NT2/D1 (cell line): ENCODE data around the gene SMIM8.

Experiments used
- SUZ12 ChIP-seq: IDR thresholded peaks from 2 replicates; pipeline ENCODE4 v1.6.1; 2011; ENCODE audit not compliant: insufficient read length, insufficient read depth; ENCODE audit errors: extremely low read depth
- YY1 ChIP-seq: IDR thresholded peaks from 2 replicates; pipeline ENCODE4 v1.6.1; 2011; ENCODE audit not compliant: insufficient read length, insufficient read depth
- ZNF274 ChIP-seq: IDR thresholded peaks from 2 replicates; pipeline ENCODE4 v1.6.1; 2011; ENCODE audit warnings: mild to moderate bottlenecking, low read depth, low read length

DNA sequence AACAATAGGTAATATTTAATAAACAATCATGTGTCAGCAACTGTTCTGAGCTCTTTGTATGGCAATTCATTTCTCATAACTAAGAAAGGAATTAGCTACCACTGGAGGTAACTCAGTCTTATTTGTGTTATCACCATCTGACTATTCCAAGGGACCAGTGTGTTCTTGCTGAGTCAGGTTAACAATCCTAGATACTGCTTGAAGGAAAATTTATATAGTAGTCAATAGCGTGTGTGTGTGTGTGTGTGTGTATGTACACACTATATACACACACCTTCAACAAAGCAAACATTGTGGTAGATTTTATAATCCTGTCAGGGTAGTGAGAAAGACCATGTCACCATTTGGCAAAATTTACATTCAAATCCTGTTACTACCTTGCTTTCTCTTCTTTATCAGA, 45.8 kb upstream of the SMIM8 start:
- TF ChIP-seq ZNF274: no peak
- no peak for TF ChIP-seq YY1
- no peak for TF ChIP-seq SUZ12
